Esophagus squamous epithelium (tissue), 4 donors: ENCODE results near the gene ZC3H10.

Experiments
- CTCF ChIP-seq, 6 experiments: fragments of 450-650 bp in 4 of 6; fragments of 200-600 bp in 2 of 6; sonication (generic) in 2 of 6; IDR thresholded peaks; one replicate each; pipeline ENCODE4 v1.5.1; 2016 to 2019; ENCODE audit warnings: antibody characterized with exemption in 6 of 6, mild to moderate bottlenecking in 4 of 6, moderate library complexity in 4 of 6
- POLR2A ChIP-seq, 4 donors: fragments of 450-650 bp; IDR thresholded peaks; one replicate each; pipeline ENCODE4 v1.6.1; 2017; ENCODE audit warnings: antibody characterized with exemption in 4 of 4, mild to moderate bottlenecking in 4 of 4, moderate library complexity in 3 of 4

GRCh38 chr12:56086608-56087007 is 31.5 kb upstream of the ZC3H10 start:
- TF ChIP-seq CTCF (IDR thresholded peaks at IDR 0.05): no peak
- no peak for TF ChIP-seq POLR2A (IDR thresholded peaks at IDR 0.05)
